ENCODE results near the gene CACNA1I. TPM values are rescaled to one million over a fixed set of nuclear protein-coding genes. Genes with fewer than 3 reads are reported as not detected.

The CACNA1I gene
- total RNA-seq, 4 donors from 2014 or later, result not detected

DNA sequence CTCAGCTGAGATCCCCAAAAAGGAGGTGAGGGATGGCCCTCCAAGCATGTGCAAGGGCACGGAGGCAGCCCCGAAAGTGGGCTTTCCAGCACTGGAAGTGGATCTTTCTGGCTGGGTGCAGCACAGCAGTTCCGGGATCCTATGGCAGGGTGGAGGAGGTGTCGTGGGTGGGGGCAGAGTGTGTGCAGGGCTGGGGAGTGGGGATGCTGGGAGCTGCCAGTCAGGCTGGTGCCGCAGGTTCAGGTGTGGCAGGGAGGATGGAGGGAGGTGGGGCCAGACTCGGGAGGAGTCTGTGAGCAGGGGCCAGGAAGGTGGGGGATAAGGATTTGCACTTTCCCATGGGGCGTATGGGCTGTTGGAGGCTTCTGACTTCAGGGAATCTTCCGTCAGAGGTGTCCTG, 60.2 kb downstream of the CACNA1I start:
- in situ Hi-C loops (cut with MboI; ENCODE audit: low sequenced_read_pairs in 4 of 4), result no loop called here
- peaks cover 11 to 14% (median 11%) of the 10 kb centered on the region in 3 donors for H3K27me3 ChIP-seq

GRCh38 chr22:39631381-39632286, 61.1 kb downstream of the CACNA1I start:
- Histone ChIP-seq H3K4me3 (no peak overlapping the region), H3K36me3 (no peaks in the 10 kb centered on the region), H3K4me1 (no peaks in the 10 kb centered on the region), H3K27ac (no peak overlapping the region), H3K27me3 (peaks cover 5 to 10% (median 8%) of the 10 kb centered on the region in 3 donors), H3K9me3 (no peaks in the 10 kb centered on the region)
- intact Hi-C loops (cut with DNase I; ENCODE audit: low total_unique reads), result no loop called here
- DNase-seq (no peak), ATAC-seq (no peak)
- in situ Hi-C loops (cut with MboI; ENCODE audit: low sequenced_read_pairs in 4 of 4), result no loop called here
- no peak for TF ChIP-seq CTCF (IDR thresholded peaks at IDR 0.05 in 4 of 5, conservative IDR thresholded peaks at IDR 0.05 in 1 of 5)
- no peak for TF ChIP-seq POLR2A (IDR thresholded peaks at IDR 0.05)

More for the DNA sequence above, 60.2 kb downstream of the CACNA1I start:
- intact Hi-C loops (cut with DNase I; ENCODE audit: low total_unique reads), result no loop called here
- no peaks in the 10 kb centered on the region for H3K36me3 ChIP-seq
- no peak for ATAC-seq
- H3K9me3 ChIP-seq, result no peaks in the 10 kb centered on the region
- no peak overlapping the region for H3K27ac ChIP-seq
- H3K4me3 ChIP-seq, result no peak overlapping the region
- H3K4me1 ChIP-seq, result no peaks in the 10 kb centered on the region
- TF ChIP-seq CTCF (IDR thresholded peaks at IDR 0.05 in 4 of 5, conservative IDR thresholded peaks at IDR 0.05 in 1 of 5), result no peak
- DNase-seq, result no peak

DNA sequence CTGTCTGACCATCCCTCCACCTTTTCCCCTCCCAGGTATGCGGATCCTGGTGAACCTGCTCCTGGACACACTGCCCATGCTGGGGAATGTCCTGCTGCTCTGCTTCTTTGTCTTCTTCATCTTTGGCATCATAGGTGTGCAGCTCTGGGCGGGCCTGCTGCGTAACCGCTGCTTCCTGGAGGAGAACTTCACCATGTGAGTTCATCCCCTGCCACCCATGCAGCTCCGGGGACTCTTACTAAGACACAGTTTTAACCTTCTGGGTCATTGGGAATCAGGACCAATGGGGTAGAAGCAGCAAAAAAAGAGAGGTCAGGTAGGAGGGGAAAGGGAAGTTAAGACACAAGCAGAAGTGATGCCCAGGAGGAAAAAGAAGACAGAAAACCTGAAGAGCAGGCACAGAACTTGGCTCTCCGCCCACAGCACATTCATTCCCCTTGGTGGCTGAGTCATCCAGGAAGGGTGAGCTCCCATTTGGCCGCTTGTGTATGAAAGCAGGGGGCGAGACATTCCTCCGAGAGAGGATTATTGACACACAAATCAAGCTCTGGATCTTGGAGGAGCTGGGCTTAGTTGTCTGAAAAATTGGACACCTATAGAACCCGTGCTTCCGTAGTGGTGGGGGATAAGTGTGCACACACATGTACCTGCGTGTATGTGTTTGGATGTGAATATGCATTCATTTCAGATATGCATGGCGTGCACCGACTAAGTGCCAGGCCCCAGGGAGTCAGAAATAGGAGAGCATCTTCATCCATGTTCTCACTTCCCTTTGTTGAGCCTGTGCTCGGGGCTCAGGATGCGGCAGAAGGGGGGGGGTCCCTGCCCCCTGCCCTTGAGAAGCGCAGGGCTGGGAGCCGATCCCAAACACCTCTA, 64.2 kb downstream of the CACNA1I start:
- peaks cover 0 to 4% (median 2%) of the 10 kb centered on the region in 3 donors for H3K27me3 ChIP-seq
- no peak for ATAC-seq
- no peaks in the 10 kb centered on the region for H3K4me1 ChIP-seq
- intact Hi-C loops (cut with DNase I; ENCODE audit: low total_unique reads) (no loop called here), in situ Hi-C loops (cut with MboI; ENCODE audit: low sequenced_read_pairs in 4 of 4) (no loop called here)
- TF ChIP-seq POLR2A (IDR thresholded peaks at IDR 0.05), result no peak
- TF ChIP-seq CTCF (IDR thresholded peaks at IDR 0.05 in 4 of 5, conservative IDR thresholded peaks at IDR 0.05 in 1 of 5), result no peak
- DNase-seq, result no peak
- H3K9me3 ChIP-seq, result no peaks in the 10 kb centered on the region
- no peaks in the 10 kb centered on the region for H3K36me3 ChIP-seq
- no peak overlapping the region for H3K27ac ChIP-seq
- H3K4me3 ChIP-seq, result no peak overlapping the region

DNA sequence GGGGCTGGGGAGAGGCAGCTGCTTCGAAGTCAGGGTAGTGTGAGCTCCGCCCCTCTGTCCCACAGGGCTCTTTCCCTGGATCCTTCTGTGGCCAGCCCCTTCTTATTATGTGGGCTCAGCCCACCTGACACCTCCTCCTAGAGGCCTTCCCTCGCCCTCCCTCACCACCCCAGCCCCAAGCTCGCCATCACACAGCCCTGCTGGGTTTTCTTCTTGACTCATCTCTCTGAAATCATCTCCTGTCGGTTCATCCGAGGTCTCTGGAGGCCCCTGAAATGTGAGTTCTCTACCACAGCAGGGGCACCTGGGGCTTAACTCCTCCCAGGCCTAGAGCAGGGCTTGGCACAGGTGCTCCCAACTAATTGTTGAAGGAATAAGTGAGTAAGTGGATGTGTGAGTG, 65.2 kb downstream of the CACNA1I start:
- no peak for DNase-seq

More for the DNA sequence above, 65.2 kb downstream of the CACNA1I start:
- intact Hi-C loops (cut with DNase I; ENCODE audit: low total_unique reads) (no loop called here), in situ Hi-C loops (cut with MboI; ENCODE audit: low sequenced_read_pairs in 4 of 4) (no loop called here)
- Histone ChIP-seq H3K27me3 (peaks cover 0 to 5% (median 2%) of the 10 kb centered on the region in 3 donors), H3K36me3 (no peaks in the 10 kb centered on the region), H3K27ac (no peak overlapping the region), H3K4me1 (no peaks in the 10 kb centered on the region), H3K4me3 (no peak overlapping the region), H3K9me3 (no peaks in the 10 kb centered on the region)
- ATAC-seq, result no peak
- TF ChIP-seq POLR2A (IDR thresholded peaks at IDR 0.05) (no peak), CTCF (IDR thresholded peaks at IDR 0.05 in 4 of 5, conservative IDR thresholded peaks at IDR 0.05 in 1 of 5) (no peak)
